Activated CD4-positive, CD25-positive, alpha-beta regulatory T cell (primary cell): ENCODE data around the gene CNPPD1.

Experiments
- DNase-seq, 4 experiments: peaks; one replicate each; lab custom pipeline; 2025; lab: John Stamatoyannopoulos, UW

CNPPD1 gene

DNA sequence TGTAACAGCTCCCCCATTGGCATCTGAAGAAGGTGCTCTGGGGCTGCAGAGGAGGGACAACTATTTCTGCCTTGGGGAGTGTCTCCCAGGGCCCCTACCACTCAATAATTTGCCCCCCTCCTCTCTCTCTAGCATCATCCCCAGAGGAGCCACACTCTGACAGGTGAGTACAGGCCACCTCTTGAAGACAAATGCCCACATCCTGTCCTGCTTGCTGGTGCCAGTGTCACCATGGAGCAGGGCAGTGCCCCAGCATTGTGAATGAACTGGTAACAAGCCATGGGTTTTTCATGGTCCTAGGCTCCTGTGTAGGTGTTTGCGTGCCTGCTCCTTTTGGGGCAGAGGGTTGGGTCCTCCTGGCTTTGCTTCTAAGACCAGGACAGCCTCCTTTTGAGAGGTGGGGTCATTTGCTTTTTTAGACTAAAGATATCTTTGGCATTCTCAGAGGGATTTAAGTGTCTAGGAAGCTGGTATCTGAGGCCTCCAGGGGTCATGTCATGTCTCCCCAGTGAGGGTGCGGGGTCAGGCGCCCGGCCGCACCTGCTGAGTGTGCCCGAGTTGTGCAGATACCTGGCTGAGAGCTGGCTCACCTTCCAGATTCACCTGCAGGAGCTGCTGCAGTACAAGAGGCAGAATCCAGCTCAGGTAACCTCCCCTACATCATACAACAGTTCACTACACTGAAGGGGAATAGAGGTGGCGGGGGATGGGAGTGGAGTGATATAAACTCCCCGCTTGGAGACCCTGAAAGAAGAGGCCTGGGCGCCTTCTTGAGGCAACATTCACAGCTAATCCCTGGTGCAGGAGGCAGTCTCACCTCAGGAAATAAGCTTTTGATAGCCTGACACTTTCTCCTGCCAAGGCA is 3.1 kb upstream of the CNPPD1 start:
- no peak for DNase-seq

DNA sequence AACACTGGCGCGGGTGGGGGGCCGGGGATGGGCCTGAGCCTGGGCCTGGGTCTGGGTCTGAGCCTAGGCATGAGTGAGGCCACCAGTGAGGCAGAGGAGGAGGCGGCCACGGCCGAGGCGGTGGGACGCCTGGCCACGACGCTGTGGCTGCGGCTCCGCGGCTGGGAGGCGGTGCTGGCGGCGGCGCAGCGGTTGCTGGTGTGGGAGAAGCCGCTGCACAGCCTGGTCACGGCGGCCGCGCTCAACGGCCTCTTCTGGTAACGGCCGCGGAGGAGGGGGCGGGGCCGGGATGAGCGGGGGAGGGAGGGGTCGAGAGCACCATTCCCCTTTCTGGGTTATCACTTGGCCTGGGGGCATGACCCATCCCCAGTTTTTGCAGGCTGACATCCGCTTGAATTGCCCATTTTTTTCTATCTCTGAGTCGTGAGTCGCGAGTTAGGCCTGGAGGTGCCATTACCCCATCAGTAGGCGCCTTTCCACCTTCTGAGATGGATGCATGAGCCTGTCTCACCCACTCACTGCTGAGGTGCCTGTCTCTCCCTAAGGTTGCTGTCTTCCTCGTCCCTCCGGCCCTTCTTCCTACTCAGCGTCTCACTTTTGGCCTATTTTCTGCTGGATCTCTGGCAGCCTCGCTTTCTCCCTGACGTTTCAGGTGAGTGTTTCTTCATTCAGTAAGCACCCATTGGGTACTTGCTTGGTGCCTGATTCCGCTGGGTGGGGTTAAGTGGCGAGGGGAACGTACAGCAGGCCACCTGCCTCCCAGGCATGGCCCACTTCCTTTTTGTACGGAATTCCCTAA is 1.9 kb upstream of the CNPPD1 start:
- DNase-seq: no peak

GRCh38 chr2:219177552-219178376 is 1.0 kb upstream of the CNPPD1 start, which contains the start of gene RETREG2:
Gene RETREG2 (plus strand): TSS chr2:219178275. CDS start chr2:219178353, 78 bp downstream.
- DNase-seq: peak; percentile 58 to 80 (median 70)

GRCh38 chr2:219175928-219176817 is 552 bp downstream of the CNPPD1 start:
- DNase-seq: no peak

DNA sequence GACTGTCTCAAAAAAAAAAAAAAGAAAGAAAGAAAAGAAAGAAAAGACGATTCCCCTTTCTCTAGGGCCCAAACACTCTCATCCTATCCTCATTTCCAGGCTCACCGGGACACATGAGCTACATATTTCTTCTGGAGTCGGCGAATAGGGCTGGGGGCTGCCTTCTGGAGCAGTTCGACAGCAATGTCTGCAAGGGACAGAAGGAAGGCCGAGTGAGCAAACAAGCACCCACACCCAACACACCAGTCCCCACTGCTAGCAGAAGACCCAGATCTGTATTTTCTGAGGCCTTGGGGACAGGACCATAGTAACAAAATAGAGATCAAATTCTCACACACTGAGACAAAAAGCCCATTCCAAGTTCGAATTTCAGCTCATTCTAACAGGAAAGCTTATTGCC is 1.2 kb downstream of the CNPPD1 start:
- no peak for DNase-seq

DNA sequence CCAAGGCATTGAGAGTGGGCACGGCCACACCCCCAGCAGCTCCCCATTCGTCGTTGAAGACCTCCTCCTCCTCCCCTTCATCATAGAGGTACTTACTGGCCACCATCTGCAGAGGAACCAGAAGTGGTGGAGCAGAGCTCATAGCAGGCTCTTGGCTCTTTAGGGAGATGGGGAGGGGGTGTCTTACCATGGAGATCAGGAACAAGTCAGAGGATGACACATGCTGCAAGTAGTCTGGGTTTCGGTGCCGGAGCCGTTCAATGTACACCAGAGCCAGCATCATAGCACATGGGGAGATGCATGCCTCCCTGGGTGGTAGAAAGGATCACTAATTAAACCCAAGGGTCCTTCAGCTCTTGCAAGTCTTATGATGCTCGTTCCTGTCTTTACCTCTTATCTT is 1.9 kb downstream of the CNPPD1 start:
- DNase-seq: no peak

DNA sequence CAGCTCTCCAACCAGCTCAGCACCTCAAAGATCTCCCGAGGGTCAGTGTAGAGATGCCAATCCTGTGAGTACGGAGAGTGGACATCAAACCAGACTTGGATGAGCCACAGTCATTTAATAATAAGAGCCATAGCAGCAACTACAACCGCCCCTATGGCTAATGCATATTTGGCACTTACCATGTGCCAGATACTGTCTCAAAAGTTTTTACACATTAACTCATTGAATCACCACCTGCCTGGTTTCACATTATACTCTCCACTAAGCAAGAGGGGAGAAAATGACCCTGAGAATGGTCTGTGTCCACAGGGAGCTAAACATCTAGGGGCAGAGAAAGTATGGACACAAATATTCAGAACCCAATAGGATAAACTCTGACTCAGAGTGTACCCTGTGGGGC is 2.6 kb downstream of the CNPPD1 start:
- no peak for DNase-seq

GRCh38 chr2:219173176-219173575 is 3.5 kb downstream of the CNPPD1 start:
- no peak for DNase-seq

DNA sequence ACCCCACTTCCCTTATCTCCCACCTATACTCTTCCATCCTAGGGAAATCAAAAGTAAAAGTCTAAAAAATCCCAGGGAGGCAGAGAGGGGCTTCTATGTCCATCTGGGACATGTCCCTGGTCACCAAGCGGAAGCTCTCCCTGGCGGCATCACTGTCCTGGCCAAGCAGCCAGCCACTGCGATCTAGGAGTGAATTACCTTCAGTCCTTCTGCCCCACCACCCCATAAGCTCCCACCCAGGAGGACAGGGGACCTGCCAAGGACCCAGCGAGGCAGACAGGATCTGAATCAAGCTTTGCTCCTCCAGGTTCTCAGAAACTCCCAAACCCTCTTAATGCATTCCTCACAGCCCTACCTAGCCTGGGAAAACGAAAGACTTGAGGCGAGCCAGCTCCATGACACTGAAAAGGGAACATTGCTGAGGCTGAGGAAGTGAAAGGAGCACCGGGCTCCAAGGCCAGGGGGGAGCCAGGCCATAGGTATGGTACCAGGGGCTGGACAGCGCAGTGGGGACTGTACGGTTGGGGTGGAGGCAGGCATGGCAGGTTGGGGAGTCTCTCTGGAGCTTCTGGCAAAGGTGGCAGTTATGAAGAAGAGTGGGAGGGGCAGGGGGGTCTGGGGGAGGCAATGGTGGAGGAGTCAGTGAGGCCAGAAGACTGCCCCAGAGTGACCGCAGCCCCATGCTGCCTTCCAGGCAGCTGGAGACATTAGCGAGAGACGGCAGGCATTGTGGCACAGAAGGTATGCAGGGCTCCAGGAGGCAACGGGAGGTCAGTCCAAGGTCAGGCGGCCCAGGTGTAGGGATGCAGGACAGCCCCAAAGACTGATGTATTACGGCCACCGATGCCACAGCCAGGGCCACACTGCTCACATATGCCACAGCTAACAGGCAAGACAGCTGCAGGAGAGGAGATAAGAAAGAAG is 4.2 kb downstream of the CNPPD1 start:
- DNase-seq: no peak

GRCh38 chr2:219171231-219171651 is 5.5 kb downstream of the CNPPD1 start:
- DNase-seq: no peak

GRCh38 chr2:219169930-219170654 is 6.6 kb downstream of the CNPPD1 start, which contains the start of gene SLC23A3:
Gene SLC23A3 (minus strand): TSS chr2:219170029. CDS start chr2:219169984, 45 bp downstream.
- DNase-seq: no peak

- no peak for DNase-seq
These were observed 7.8 kb downstream of the CNPPD1 start for GRCh38 chr2:219168932-219169331.

GRCh38 chr2:219168526-219168925 is 8.2 kb downstream of the CNPPD1 start:
- no peak for DNase-seq

DNA sequence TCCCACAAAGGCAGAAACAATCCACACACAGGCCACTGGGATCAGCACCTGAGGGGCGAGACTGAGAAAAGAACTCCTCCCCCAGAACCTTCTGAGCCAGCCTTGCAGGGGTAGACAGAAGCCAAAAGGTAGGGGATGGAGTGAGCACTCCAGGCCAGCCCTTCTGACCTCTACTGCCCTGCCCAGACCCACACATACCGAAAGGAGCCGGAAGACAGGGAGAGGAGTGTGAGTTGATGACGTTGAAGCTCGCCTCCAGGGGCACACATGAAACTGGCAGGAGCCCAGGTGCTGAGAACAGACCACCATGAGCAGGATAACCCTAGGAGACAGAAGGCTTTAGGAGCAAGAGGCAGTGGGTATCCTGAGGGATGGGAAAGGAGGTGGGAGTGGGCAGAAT is 8.7 kb downstream of the CNPPD1 start:
- no peak for DNase-seq

- no peak for DNase-seq
These were observed 11.4 kb downstream of the CNPPD1 start for GRCh38 chr2:219165058-219165911.

DNA sequence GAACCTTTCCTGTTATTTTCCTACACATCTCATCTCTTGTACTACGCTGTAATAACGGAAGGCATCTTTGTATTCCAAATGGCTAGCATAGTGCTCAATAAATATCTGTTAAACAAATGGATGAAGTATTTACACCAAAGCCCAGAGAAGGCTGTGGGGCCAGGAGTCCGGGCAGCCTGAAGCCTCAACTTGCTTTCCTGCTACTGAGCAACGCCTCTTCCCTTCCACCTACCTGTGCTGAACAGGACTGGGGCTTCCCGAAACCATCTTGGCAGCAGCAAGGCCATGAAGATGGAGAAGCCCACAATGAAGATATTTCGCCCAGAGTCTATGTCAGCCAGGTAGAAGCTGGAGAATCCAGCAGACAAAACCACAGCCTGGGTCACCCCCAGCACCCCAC is 13.6 kb downstream of the CNPPD1 start:
- no peak for DNase-seq

GRCh38 chr2:219161097-219161496 is 15.6 kb downstream of the CNPPD1 start:
- DNase-seq: no peak
